ENCODE measurements around the gene DGAT2L6. TPM values are rescaled to one million over a fixed set of nuclear protein-coding genes. Genes with fewer than 3 reads are reported as not detected.
"Not testable (repeated sequence)": the region's sequence is repeated elsewhere in the genome, so short reads cannot be mapped to it uniquely, and the experiment has no call there.

DGAT2L6 gene
- total RNA-seq, 1 donor: not detected

DNA sequence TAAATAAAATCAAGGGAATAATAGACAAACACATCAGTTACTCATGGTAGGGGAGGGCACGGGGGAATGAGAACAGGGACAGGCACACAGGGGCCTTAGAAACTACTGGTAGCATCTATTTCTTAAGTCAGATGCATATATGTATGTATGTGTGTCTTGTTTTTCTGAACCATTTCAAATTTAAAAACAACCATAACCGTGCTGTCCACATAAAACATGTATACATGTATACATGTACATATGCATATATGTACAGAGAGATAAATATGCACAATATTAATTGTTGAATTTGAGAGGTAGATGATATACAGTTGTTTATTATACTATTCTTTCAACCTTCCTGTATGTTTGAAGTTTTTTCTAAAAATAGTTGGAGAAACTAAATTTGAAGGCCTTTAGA is 49.4 kb downstream of the DGAT2L6 start:
- TF ChIP-seq, protein P1, sequence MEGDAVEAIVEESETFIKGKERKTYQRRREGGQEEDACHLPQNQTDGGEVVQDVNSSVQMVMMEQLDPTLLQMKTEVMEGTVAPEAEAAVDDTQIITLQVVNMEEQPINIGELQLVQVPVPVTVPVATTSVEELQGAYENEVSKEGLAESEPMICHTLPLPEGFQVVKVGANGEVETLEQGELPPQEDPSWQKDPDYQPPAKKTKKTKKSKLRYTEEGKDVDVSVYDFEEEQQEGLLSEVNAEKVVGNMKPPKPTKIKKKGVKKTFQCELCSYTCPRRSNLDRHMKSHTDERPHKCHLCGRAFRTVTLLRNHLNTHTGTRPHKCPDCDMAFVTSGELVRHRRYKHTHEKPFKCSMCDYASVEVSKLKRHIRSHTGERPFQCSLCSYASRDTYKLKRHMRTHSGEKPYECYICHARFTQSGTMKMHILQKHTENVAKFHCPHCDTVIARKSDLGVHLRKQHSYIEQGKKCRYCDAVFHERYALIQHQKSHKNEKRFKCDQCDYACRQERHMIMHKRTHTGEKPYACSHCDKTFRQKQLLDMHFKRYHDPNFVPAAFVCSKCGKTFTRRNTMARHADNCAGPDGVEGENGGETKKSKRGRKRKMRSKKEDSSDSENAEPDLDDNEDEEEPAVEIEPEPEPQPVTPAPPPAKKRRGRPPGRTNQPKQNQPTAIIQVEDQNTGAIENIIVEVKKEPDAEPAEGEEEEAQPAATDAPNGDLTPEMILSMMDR (IDR thresholded peaks at IDR 0.05; ENCODE audit: insufficient read depth, low read length): no peak
- DNase-seq (ENCODE audit: low read depth): no peak

DNA sequence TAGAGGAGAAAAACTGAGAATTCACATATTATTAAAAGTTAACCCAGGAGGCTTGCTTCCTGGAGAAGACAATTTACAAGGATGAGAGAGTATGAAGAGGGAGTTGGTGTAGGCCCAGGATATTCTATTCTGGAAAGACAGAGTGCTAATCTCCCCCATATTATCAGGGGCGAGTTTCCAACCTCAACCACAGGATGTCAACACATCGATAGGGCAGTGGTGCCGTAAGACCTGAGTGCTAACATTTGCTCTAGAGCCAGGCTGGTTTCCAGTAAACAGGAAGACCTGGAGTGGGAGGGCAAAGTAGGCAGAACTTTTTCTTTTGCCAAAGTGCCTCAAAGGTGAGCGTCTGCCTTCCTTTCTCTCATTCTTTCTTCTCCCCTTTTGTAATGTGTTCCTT is 54.4 kb downstream of the DGAT2L6 start:
- TF ChIP-seq, protein P1 (IDR thresholded peaks at IDR 0.05; ENCODE audit: insufficient read depth, low read length): no peak
- no peak for DNase-seq (ENCODE audit: low read depth)
- no peak overlapping the region for H3K4me3 ChIP-seq (ENCODE audit: low read depth, low read length)

More for the DNA sequence above, 49.4 kb downstream of the DGAT2L6 start:
- H3K4me3 ChIP-seq (ENCODE audit: low read depth, low read length): no peak overlapping the region

DNA sequence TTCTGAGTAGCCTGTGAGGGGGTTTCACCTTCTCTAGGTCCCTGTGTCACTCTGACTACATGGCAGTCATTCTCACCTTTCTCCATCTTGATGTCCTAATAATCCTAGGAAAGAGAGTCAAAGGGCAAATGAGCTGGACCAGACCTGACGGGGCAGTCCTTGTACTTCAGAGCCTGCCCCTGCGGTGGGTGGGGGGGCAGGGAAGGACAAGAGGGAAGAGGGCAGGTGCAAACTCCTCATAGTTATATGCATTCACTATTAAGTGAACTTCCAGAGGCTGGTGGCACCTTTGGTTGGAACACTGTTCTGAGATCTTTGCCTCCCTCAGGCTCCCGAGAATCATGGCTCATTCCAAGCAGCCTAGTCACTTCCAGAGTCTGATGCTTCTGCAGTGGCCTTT is 57.1 kb downstream of the DGAT2L6 start, which contains the start of gene AWAT1:
AWAT1 (plus strand) TSS at position 301 of the 400 bp plus-strand sequence; CDS start at position 342, 41 bp downstream.
- TF ChIP-seq, protein P1 (IDR thresholded peaks at IDR 0.05; ENCODE audit: insufficient read depth, low read length): no peak
- H3K4me3 ChIP-seq (ENCODE audit: low read depth, low read length): no peak within 1 kb of the TSS

DNA sequence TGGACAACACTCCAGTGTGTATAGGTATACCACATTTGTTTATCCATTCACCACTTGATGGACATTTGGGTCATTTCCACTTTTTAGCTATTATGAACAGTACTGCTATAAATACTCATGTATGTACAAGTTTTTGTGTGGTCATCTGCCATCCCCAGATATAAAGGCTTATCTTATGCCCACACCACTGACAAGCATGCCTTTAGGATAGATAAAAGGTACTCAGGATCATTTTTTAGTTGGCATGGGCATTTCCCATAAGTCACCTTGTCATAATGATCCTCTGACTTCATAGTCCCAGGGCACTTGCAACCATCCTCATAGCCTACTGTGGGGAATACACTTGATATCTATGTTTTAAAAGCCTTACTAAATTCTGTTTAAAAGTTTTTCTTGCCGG is 63.5 kb downstream of the DGAT2L6 start:
- no peak overlapping the region for H3K4me3 ChIP-seq (ENCODE audit: low read depth, low read length)
- TF ChIP-seq, protein P1 (IDR thresholded peaks at IDR 0.05; ENCODE audit: insufficient read depth, low read length): no peak
- DNase-seq (ENCODE audit: low read depth): no peak

More for the DNA sequence above, 57.1 kb downstream of the DGAT2L6 start, which contains the start of gene AWAT1:
- no peak for DNase-seq (ENCODE audit: low read depth)

DNA sequence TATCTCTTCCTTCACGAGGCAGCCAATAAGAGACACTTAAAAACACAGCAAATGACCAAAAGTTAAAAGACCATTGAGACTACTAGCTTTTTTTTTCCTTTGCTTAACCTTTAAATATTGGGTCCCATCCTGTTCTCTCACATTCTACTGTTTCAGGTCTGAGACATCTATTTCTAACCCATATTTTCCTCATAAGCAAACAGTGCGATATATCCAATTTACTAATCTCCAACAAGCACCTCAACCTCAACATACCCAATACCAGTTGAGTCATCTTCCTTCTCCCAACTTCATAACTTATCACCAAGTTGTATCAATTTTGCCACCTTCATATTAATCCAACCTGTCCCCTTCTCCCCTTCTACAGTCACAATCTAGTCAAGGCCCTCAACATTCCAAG is 64.2 kb downstream of the DGAT2L6 start:
- DNase-seq (ENCODE audit: low read depth): no peak
- TF ChIP-seq, protein P1 (IDR thresholded peaks at IDR 0.05; ENCODE audit: insufficient read depth, low read length): no peak
- no peak overlapping the region for H3K4me3 ChIP-seq (ENCODE audit: low read depth, low read length)

DNA sequence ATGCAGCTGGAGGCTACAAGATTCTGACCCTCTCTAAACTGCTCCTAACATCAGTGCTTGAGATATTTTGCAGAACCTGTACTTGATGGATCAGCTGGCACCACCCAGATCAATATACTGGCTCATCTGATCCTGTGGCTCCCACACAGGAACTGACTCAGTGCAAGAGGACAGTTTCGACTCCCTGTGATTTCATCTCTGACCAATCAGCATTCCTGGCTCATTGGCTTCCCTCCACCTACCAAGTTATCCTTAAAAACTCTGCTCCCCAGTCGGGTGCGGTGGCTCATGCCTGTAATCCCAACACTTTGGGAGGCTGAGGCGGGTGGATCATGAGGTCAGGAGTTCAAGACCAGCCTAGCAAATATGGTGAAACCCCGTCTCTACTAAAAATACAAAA is 66.3 kb downstream of the DGAT2L6 start:
- DNase-seq (ENCODE audit: low read depth): peak; percentile 22
- H3K4me3 ChIP-seq (ENCODE audit: low read depth, low read length): not testable (repeated sequence)

DNA sequence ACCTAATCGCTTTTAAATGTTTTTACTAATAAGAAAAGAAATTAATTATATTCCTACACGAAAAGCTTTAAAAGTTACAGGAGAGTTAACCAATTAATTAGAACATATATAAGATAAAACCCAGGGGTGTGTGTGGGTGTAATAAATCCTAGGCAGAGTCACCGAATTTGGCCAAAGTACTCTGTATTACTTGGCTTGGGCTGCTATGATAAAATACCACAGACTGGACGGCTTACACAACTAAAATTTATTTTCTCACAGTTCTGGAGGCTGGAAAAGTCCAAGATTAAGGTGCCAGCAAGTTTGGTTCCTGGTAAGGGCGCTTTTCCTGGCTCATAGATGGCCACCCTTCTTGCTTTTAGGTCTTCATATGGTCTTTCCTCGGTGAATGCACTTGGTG is 67.6 kb downstream of the DGAT2L6 start:
- no peak overlapping the region for H3K4me3 ChIP-seq (ENCODE audit: low read depth, low read length)
- peak; percentile 46 for DNase-seq (ENCODE audit: low read depth)
- TF ChIP-seq, protein P1 (IDR thresholded peaks at IDR 0.05; ENCODE audit: insufficient read depth, low read length): no peak
